Measurements from ENCODE around the gene MAEL.
"Not testable (repeated sequence)": the region's sequence is repeated elsewhere in the genome, so short reads cannot be mapped to it uniquely, and the experiment has no call there.

MAEL gene

DNA sequence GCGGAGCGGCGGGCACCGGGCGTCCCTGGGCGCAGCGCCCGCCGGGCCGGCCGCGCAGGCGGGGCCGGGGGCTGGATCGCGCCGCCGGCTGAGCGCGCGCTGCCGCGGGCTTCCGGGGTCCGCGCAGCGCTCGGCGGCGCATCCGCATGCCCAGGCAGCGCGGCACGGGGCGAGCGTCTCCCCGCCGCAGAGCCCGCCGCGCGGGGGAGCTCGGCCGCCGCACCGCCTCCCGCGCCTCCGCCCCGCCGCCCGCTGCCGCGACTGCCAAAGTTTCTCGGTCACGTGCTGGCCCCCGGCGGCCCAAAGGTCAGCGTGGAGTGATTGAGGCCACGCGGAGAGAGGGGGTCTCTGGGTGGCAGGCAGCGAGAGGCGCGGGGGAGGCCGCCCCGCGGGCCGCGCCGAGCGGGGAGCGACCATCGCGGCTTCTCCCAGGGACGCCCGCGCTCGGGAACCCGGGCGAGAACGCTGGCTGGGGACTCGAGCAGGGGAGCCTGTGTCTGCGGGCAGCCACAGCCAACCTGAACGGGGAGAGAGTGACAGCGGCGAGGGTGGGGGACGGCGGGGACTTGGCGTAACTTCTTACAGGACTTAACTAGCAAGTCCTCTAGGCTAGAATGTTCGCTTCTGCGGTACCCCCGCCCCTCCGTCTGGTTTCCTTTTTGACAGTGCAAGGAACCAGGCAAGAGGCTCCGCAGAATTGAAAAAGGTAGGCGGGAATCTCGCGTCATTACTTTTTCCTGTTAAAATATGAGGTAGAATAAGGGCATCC lies 13.5 kb upstream of the MAEL start, which contains the start of gene ILDR2:
TSS of gene ILDR2 (minus strand) at position 180 of the 769 bp plus-strand sequence. CDS start 272 bp downstream, outside the sequence.
- DNase-seq = peak; percentile 32 to 87 (median 70)
- intact Hi-C loops (cut with DNase I) = no loop called here

DNA sequence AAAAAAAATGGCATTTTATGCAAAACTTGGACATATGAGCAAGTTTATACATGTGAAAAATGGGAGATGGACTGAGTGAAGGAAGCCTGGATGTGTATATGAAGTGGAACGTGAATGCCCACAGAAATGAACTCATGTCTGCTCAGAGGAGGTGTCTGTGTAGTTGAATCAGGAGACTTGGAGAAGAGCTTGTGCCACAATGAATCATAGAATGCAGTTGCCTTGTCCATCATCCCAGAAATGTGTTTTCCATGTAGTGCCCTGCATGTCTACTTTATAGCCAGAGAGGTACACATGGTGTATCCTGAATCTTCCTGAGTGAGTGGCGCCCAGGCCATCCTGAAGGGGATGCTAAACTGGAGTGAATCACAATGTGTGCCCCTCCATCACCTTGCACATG lies 11.1 kb upstream of the MAEL start:
- DNase-seq = no peak
- intact Hi-C loops (cut with DNase I) = no loop called here

- no peak for DNase-seq
- intact Hi-C loops (cut with DNase I) = no loop called here
Measured at GRCh38 chr1:166978821-166979220, 10.3 kb upstream of the MAEL start.

- intact Hi-C loops (cut with DNase I) = no loop called here
- no peak for DNase-seq
Measured at GRCh38 chr1:166980383-166980782, 8.7 kb upstream of the MAEL start.

GRCh38 chr1:166980818-166981217 lies 8.3 kb upstream of the MAEL start:
- DNase-seq = no peak
- intact Hi-C loops (cut with DNase I) = no loop called here

GRCh38 chr1:166981589-166981988 lies 7.5 kb upstream of the MAEL start:
- intact Hi-C loops (cut with DNase I) = no loop called here
- DNase-seq = no peak

- intact Hi-C loops (cut with DNase I) = no loop called here
- DNase-seq = no peak
Measured at GRCh38 chr1:166999075-166999474, 10.0 kb downstream of the MAEL start.

DNA sequence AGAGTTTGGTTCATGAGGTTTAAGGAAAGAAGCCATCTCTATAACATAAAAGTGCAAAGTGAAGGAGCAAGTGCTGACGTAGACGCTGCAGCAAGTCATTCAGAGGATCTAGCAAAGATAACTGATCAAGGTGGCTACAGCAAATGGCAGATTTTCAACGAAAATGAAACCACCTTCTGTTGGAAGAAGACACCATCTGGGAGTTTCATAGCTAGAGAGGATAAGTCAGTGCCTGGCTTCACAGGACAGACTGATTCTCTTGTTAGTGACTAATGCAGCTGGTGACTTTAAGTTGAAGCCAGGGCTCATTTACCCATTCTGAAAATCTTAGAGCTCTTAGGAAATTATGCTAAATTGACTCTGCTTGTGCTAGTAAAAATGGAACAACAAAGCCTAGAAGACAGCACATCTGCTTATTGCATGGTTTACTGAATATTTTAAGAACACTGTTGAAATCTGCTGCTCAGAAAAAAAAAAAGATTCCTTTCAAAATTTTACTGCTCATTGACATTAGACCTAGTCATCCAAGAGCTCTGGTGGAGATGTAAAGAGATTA lies 10.5 kb downstream of the MAEL start:
- intact Hi-C loops (cut with DNase I) = no loop called here
- no peak for DNase-seq

DNA sequence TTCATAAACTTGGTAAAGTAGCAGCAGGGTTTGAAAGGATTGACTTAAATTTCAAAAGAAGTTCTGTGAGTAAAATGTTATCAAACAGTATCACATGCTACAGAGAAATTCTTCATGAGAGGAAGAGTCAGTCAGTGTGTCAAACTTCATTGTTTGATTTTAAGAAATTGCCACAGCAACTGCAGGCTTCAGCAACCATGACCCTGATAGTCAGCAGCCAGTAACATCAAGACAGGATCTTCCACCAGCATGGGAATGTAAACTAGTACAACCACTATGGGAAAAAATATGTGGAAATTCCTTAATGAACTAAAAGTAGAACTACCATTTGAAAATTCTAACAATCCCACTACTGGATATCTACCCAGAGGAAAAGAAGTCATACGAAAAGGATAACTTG lies 11.5 kb downstream of the MAEL start:
- DNase-seq = no peak
- intact Hi-C loops (cut with DNase I) = no loop called here

DNA sequence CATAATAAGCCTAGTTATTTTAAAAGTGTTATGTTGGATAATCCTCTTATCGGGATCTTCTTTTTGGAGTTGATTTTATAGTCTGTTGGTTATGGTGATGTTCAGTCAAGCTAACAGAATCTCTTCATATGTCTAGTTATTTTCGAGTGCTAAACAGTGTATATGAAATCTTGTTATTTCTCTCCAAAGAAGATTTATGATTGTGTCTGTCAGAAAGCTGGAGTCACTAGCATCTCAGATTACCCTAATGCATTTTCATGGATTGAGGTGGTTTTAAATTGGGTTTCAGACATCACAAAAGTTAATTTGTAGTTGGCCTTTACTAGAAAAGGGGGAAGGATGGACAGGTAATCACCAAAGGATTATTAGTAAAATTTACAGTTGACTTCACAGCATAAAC lies 13.3 kb downstream of the MAEL start:
- no peak for DNase-seq
- intact Hi-C loops (cut with DNase I) = no loop called here

- intact Hi-C loops (cut with DNase I) = no loop called here
- no peak for DNase-seq
Measured at GRCh38 chr1:167003711-167004110, 14.6 kb downstream of the MAEL start.

GRCh38 chr1:167011560-167012191 lies 22.6 kb downstream of the MAEL start:
- no peak for DNase-seq
- intact Hi-C loops (cut with DNase I) = no loop called here

- intact Hi-C loops (cut with DNase I) = no loop called here
- DNase-seq = no peak
Measured at GRCh38 chr1:167012570-167012969, 23.5 kb downstream of the MAEL start.

- intact Hi-C loops (cut with DNase I) = no loop called here
- no peak for DNase-seq
Measured at GRCh38 chr1:167013108-167013929, 24.2 kb downstream of the MAEL start.

GRCh38 chr1:167016100-167016750 lies 27.1 kb downstream of the MAEL start:
- intact Hi-C loops (cut with DNase I) = no loop called here
- DNase-seq = no peak

DNA sequence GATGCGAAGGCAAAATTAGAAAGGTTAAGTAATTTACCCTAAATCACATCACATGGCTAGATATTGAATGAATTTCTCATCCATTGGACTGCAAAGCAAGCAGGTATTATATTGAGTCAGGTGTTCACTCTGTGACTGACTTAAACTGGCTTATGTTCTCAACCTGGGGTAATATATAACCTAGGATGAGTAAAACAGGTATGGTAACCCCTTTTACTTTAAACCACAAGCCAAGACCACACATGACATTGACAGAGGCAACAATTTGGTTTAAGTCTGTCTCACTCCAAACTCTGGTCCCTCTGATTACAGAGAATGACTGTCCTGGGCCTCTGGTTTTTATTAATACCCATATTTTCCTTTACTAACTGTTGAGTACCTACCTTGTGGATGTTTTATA lies 33.3 kb downstream of the MAEL start:
- no peak for DNase-seq
- intact Hi-C loops (cut with DNase I) = no loop called here

GRCh38 chr1:167029553-167029952 lies 40.5 kb downstream of the MAEL start:
- intact Hi-C loops (cut with DNase I); DNase-seq: not testable (repeated sequence)

GRCh38 chr1:167033646-167034045 lies 44.6 kb downstream of the MAEL start:
- intact Hi-C loops (cut with DNase I) = no loop called here
- DNase-seq = no peak
